Bronchial epithelial cell (primary cell): Measurements from ENCODE around the gene SEL1L2. TPM values are rescaled to one million over a fixed set of nuclear protein-coding genes. Genes with fewer than 3 reads are reported as not detected.

Source experiments
- DNase-seq: peaks from one replicate; pipeline ENCODE4 v3.0.0-alpha.2; 2010; ENCODE audit warnings: low read depth
- FAIRE-seq: peaks from 2 replicates; lab custom pipeline; 2011; peaks lifted over from hg19 to GRCh38; lab: Jason Lieb, UNC
- H3K27me3 ChIP-seq: 2 replicates; pipeline ENCODE4 v1.5.1; 2011; ENCODE audit warnings: low read length; ENCODE audit not compliant: control insufficient read depth, insufficient read depth
- H3K36me3 ChIP-seq: 2 replicates; pipeline ENCODE4 v1.5.1; 2011; ENCODE audit warnings: low read length; ENCODE audit not compliant: control insufficient read depth, insufficient read depth
- H3K4me3 ChIP-seq: 2 replicates; pipeline ENCODE4 v1.5.1; 2011; ENCODE audit warnings: mild to moderate bottlenecking, low read depth, low read length, control low read depth
- CTCF ChIP-seq: IDR thresholded peaks from 2 replicates; pipeline ENCODE4 v1.5.1; 2011; ENCODE audit warnings: mild to moderate bottlenecking, moderate library complexity, low read length, control low read depth, inconsistent platforms; ENCODE audit not compliant: insufficient read depth, severe bottlenecking
- total RNA-seq: library from RNA; depleted of rRNA; stranded (reverse); fragments of >200 nt; gene quantifications from 2 replicates; pipeline ENCODE4 v1.2.1, GENCODE V29; 2014

SEL1L2 gene
- total RNA-seq, 1 donor from 2014 or later: not detected

- no peak for TF ChIP-seq CTCF
- DNase-seq (no peak), FAIRE-seq (no peak)
- Histone ChIP-seq H3K4me3 (no peak overlapping the region), H3K27me3 (no peaks in the 10 kb centered on the region), H3K36me3 (no peaks in the 10 kb centered on the region)
Measured at GRCh38 chr20:13863244-13863643, 127.2 kb downstream of the SEL1L2 start.

- FAIRE-seq (no peak), DNase-seq (no peak)
- H3K4me3 ChIP-seq: no peak overlapping the region
- no peaks in the 10 kb centered on the region for H3K27me3 ChIP-seq
- no peak for TF ChIP-seq CTCF
- no peaks in the 10 kb centered on the region for H3K36me3 ChIP-seq
Measured at GRCh38 chr20:13862245-13862644, 128.2 kb downstream of the SEL1L2 start.

- TF ChIP-seq CTCF: no peak
- H3K4me3 ChIP-seq: no peak overlapping the region
- no peaks in the 10 kb centered on the region for H3K36me3 ChIP-seq
- DNase-seq (no peak), FAIRE-seq (no peak)
- H3K27me3 ChIP-seq: no peaks in the 10 kb centered on the region
Measured at GRCh38 chr20:13858871-13859270, 131.5 kb downstream of the SEL1L2 start.

- DNase-seq (peak; percentile 37), FAIRE-seq (no peak)
- Histone ChIP-seq H3K27me3 (no peaks in the 10 kb centered on the region), H3K36me3 (no peaks in the 10 kb centered on the region), H3K4me3 (no peak overlapping the region)
- no peak for TF ChIP-seq CTCF
Measured at GRCh38 chr20:13858439-13858838, 132.0 kb downstream of the SEL1L2 start.

GRCh38 chr20:13857961-13858360 is 132.5 kb downstream of the SEL1L2 start:
- no peak overlapping the region for H3K4me3 ChIP-seq
- DNase-seq (no peak), FAIRE-seq (no peak)
- H3K36me3 ChIP-seq: no peaks in the 10 kb centered on the region
- no peaks in the 10 kb centered on the region for H3K27me3 ChIP-seq
- TF ChIP-seq CTCF: no peak

GRCh38 chr20:13857304-13857703 is 133.1 kb downstream of the SEL1L2 start:
- no peak for DNase-seq
- no peak for TF ChIP-seq CTCF
- no peaks in the 10 kb centered on the region for H3K36me3 ChIP-seq

More at GRCh38 chr20:13857304-13857703, 133.1 kb downstream of the SEL1L2 start:
- FAIRE-seq: no peak
- Histone ChIP-seq H3K27me3 (no peaks in the 10 kb centered on the region), H3K4me3 (no peak overlapping the region)
